ENCODE results near the gene SPON2.

DNA sequence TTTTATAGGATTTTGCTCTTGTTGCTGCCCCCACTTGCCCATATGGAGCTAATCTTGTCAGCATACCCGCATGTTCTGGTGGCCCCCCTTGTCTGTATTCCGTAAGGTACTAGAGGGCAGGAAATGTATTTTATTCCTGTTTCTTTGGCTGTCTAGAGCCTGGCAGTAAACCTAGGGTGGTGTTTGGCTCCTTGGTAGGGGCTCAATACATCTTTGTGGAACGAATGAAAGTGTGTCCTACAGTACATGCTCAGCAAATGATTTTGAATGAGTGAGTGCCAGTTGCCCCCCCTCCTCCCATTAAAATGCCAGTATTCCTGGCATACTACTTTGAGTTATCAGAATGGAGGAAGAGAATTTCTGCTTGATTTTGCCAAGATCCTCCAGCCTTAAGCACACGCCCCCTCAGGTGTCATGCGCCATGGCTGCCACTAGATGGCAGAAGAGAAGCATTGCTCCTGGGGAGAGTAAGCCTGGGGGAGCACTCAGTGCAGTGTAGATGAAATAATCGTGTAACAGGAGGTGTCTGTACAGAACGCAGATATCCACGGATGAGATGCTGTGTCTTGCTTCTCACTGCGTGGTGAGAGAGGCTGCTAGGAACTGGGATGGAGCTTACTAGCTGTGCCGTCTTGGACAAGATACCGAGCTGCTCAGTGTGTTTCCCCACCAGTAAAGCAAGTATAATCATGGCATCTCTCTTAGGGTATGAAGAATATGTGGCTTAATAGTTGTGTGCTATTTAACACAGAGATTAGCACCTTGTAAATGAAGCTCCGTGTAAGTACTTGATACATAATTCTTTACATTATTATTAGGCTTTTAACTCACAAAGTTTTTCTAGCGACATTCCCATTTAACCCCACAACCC, 41.8 kb downstream of the SPON2 start:
- TF ChIP-seq, protein P1, sequence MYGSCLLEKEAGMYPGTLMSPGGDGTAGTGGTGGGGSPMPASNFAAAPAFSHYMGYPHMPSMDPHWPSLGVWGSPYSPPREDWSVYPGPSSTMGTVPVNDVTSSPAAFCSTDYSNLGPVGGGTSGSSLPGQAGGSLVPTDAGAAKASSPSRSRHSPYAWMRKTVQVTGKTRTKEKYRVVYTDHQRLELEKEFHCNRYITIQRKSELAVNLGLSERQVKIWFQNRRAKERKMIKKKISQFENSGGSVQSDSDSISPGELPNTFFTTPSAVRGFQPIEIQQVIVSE (CRISPR knock-in tag; IDR thresholded peaks at IDR 0.05; ENCODE audit: borderline replicate concordance): no peak
- TF ChIP-seq SMAD3 (CRISPR knock-in tag; IDR thresholded peaks at IDR 0.05; ENCODE audit: borderline replicate concordance) (no peak), KAT7 (CRISPR knock-in tag; IDR thresholded peaks at IDR 0.05; ENCODE audit: borderline replicate concordance) (no peak), MAX (CRISPR knock-in tag; IDR thresholded peaks at IDR 0.05) (no peak), SMAD4 (CRISPR knock-in tag; IDR thresholded peaks at IDR 0.05) (no peak), HMGA2 (CRISPR knock-in tag; IDR thresholded peaks at IDR 0.05) (no peak)
- TF ChIP-seq, protein P2, sequence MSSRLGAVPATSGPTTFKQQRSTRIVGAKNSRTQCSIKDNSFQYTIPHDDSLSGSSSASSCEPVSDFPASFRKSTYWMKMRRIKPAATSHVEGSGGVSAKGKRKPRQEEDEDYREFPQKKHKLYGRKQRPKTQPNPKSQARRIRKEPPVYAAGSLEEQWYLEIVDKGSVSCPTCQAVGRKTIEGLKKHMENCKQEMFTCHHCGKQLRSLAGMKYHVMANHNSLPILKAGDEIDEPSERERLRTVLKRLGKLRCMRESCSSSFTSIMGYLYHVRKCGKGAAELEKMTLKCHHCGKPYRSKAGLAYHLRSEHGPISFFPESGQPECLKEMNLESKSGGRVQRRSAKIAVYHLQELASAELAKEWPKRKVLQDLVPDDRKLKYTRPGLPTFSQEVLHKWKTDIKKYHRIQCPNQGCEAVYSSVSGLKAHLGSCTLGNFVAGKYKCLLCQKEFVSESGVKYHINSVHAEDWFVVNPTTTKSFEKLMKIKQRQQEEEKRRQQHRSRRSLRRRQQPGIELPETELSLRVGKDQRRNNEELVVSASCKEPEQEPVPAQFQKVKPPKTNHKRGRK (CRISPR knock-in tag; IDR thresholded peaks at IDR 0.05; ENCODE audit: borderline replicate concordance): no peak
- TF ChIP-seq, protein P3, sequence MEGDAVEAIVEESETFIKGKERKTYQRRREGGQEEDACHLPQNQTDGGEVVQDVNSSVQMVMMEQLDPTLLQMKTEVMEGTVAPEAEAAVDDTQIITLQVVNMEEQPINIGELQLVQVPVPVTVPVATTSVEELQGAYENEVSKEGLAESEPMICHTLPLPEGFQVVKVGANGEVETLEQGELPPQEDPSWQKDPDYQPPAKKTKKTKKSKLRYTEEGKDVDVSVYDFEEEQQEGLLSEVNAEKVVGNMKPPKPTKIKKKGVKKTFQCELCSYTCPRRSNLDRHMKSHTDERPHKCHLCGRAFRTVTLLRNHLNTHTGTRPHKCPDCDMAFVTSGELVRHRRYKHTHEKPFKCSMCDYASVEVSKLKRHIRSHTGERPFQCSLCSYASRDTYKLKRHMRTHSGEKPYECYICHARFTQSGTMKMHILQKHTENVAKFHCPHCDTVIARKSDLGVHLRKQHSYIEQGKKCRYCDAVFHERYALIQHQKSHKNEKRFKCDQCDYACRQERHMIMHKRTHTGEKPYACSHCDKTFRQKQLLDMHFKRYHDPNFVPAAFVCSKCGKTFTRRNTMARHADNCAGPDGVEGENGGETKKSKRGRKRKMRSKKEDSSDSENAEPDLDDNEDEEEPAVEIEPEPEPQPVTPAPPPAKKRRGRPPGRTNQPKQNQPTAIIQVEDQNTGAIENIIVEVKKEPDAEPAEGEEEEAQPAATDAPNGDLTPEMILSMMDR (IDR thresholded peaks at IDR 0.05): peak; percentile 99
